Gastroesophageal sphincter (tissue), 3 donors: Measurements from ENCODE around the gene SLC38A1.

Experiments used
- EP300 ChIP-seq: sonication (generic); formaldehyde crosslinking; IDR thresholded peaks from one replicate; pipeline ENCODE4 v1.6.1; 2017; ENCODE audit warnings: antibody characterized with exemption, mild to moderate bottlenecking
- POLR2A ChIP-seq, 2 donors: fragments of 450-650 bp; IDR thresholded peaks; one replicate each; pipeline ENCODE4 v1.6.1; 2017; ENCODE audit warnings: antibody characterized with exemption in 2 of 2, mild to moderate bottlenecking in 2 of 2, moderate library complexity in 1 of 2
- POLR2AphosphoS5 ChIP-seq: sonication (generic); formaldehyde crosslinking; IDR thresholded peaks from one replicate; pipeline ENCODE4 v1.6.1; 2017; ENCODE audit warnings: antibody characterized with exemption
- TF ChIP-seq, protein P1 (sequence below), 4 experiments: fragments of 200-600 bp in 2 of 4; fragments of 450-650 bp in 2 of 4; sonication (generic) in 1 of 4; IDR thresholded peaks; one replicate each; pipeline ENCODE4 v1.5.1; 2017 to 2019; ENCODE audit warnings: antibody characterized with exemption in 4 of 4, mild to moderate bottlenecking in 2 of 4, moderate library complexity in 2 of 4

DNA sequence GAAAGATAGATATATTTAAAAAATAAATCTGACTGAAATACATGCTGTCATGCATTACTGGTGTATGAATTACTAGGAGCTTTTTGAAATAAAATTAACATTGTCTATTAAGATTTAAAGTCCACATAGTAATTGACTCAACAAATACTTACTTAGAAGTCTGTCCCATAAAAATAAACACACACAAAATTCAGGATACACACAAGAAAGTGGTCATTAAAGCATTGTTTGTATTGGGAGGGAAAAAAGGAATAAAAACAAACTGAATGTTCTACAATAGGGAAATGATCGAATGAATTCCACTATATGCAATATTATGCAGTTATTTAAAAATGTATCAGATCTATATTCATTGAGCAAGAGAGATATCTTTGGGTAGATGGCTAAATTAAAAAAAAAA is 118.9 kb downstream of the SLC38A1 start:
- TF ChIP-seq, protein P1, sequence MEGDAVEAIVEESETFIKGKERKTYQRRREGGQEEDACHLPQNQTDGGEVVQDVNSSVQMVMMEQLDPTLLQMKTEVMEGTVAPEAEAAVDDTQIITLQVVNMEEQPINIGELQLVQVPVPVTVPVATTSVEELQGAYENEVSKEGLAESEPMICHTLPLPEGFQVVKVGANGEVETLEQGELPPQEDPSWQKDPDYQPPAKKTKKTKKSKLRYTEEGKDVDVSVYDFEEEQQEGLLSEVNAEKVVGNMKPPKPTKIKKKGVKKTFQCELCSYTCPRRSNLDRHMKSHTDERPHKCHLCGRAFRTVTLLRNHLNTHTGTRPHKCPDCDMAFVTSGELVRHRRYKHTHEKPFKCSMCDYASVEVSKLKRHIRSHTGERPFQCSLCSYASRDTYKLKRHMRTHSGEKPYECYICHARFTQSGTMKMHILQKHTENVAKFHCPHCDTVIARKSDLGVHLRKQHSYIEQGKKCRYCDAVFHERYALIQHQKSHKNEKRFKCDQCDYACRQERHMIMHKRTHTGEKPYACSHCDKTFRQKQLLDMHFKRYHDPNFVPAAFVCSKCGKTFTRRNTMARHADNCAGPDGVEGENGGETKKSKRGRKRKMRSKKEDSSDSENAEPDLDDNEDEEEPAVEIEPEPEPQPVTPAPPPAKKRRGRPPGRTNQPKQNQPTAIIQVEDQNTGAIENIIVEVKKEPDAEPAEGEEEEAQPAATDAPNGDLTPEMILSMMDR (IDR thresholded peaks at IDR 0.05) = no peak
- TF ChIP-seq POLR2AphosphoS5 = no peak
- TF ChIP-seq POLR2A (IDR thresholded peaks at IDR 0.05) = no peak
- TF ChIP-seq EP300 = no peak
